ENCODE results near the gene WDFY1. TPM values are rescaled to one million over a fixed set of nuclear protein-coding genes. Genes with fewer than 3 reads are reported as not detected.
A peak's percentile ranks its signal among the peaks of the same experiment; 100 is the strongest.

WDFY1 gene
- total RNA-seq, 1 donor from 2014 or later = 39.1 TPM

GRCh38 chr2:223957092-223957851, 12.1 kb upstream of the WDFY1 start, which contains the start of gene MRPL44:
MRPL44 (plus strand) TSS chr2:223957463; CDS start chr2:223957473, 10 bp downstream.
- peak; percentile 97 for DNase-seq (ENCODE audit: low read depth)

DNA sequence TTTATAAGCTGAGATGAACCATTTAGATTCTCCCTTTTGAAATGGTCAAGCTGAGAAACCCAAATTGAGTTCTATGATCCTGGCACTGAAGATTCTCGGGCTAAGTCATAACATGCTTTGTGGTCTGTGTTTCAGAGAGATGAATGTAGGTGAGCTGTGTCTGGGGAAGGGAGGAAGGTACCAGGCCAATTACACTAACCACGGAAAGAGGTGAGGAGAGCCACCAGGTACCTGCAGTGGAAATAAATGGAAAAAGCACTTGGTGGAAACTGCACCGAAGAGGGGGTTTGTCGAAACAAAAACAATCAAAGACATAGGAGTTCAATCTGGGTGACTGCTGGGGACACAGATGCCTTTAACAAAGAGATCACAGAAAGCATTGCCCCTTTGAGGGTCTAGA, 11.2 kb upstream of the WDFY1 start:
- DNase-seq (ENCODE audit: low read depth) = no peak

DNA sequence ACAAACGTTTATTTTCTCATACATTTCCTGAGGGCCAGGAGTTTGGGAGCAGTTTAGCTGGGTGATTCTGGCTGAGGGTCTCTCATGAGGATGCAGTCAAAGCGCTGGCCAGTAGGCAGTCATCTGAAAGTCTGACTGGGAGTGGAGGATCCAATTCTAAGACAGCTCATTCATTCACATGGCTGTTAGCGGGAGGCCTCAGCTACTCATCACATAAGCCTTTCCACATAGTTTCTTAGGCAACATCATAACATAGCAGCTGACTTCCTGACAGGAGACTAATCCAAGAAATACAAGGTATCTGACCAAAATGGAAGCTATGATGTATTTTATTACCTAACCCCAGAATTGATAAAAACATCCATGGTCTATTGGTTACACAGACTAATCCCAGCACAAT, 9.3 kb upstream of the WDFY1 start:
- DNase-seq (ENCODE audit: low read depth) = no peak

- DNase-seq (ENCODE audit: low read depth) = peak; percentile 67
Measured at GRCh38 chr2:223952280-223952968, 7.3 kb upstream of the WDFY1 start.

DNA sequence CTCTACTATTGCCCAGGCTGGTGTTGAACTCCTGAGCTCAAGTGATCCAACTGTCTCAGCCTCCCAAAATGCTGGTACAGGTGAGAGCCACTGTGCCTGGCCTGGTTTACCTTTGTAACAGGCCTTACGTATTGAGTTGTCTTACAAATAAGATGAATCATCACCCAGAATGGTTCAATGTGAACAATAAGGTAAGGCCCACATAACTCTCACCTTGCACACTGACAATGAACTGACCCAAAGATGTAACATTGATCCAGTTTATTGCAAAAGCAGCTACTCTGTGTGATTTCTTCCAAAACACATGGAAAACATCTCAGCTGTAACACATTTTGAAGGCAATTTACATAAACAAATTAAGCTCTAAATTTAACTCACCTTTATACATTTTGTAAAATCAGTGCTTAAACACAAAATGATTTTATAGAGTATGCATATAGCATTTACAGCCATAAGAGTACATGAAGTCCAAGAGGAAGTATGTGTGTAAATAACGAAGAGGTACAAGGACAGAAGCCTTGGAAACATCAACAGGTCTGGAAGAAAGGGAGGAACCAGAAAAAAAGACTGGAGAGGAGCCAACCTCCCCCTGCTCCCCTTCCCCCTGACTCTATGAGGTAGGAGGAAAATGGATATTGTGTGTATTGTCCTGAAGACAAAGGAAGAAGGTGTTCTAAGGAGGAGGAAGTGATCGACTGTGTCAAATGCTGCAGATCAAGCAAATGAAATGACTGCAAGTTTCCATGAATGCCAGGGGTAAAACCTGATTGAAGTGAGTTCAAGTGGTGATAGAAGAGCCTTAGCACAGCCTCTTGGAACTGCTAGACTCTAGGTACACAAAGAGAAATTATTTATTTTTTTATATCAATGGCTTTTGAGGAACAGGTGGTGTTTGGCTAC, 5.6 kb upstream of the WDFY1 start:
- no peak for DNase-seq (ENCODE audit: low read depth)

DNA sequence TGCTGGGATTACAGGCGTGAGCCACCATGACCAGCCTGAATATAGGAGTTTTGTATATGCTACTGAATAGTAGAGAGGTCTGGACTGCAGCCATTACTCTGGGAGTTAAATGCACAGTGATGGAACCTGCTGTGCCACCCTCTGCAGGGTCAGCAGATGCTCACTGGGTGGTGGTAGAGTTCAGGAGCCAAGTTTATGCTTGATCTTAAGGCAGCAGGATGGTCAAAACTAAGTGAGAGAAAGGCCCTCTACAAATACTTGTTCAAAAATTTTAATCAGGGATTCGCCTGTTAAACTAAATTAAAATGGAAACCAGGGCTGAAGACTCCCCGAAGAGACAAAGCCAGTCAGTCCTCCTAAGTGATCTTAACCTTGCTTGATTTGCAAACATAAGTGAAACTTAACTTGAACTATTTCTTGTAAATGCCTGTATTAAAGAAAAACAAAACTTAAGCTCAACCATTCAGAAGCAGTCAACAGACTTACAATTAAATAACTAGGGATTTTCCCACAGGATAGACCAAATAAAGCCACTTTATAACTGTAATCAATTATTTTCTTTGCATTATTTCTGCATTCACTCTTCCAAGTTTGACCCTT, 4.2 kb upstream of the WDFY1 start:
- DNase-seq (ENCODE audit: low read depth) = no peak

- no peak for DNase-seq (ENCODE audit: low read depth)
Measured at GRCh38 chr2:223947711-223948205, 2.6 kb upstream of the WDFY1 start.

- DNase-seq (ENCODE audit: low read depth) = no peak
Measured at GRCh38 chr2:223945755-223946154, 620 bp upstream of the WDFY1 start.

GRCh38 chr2:223944166-223944702, 901 bp downstream of the WDFY1 start:
- DNase-seq (ENCODE audit: low read depth) = peak; percentile 47

DNA sequence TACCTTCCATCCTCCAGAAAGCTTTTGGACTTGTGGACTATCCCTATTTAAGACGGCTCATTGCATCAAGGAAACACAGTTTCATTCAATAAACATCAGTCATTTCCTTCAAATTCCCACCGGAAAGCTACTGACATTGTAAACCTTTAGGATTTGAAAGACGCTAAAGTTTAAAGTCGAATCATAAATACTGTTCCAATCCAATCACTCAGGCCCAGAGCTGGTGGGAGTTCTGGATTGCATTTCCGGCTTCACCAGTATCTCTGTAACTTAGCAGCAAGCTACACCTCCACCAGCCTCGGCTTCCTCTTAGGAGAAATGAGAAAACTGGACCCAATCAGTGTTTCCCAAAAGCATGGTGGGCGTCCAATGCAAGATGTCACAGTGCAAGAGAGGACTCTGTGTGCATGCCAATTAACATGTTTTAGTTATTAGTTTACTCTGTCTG, 1.6 kb downstream of the WDFY1 start:
- no peak for DNase-seq (ENCODE audit: low read depth)

- no peak for DNase-seq (ENCODE audit: low read depth)
Measured at GRCh38 chr2:223943135-223943534, 2.0 kb downstream of the WDFY1 start.

- DNase-seq (ENCODE audit: low read depth) = peak; percentile 63
Measured at GRCh38 chr2:223941579-223942277, 3.4 kb downstream of the WDFY1 start.

GRCh38 chr2:223939438-223939837, 5.7 kb downstream of the WDFY1 start:
- peak; percentile 24 for DNase-seq (ENCODE audit: low read depth)

DNA sequence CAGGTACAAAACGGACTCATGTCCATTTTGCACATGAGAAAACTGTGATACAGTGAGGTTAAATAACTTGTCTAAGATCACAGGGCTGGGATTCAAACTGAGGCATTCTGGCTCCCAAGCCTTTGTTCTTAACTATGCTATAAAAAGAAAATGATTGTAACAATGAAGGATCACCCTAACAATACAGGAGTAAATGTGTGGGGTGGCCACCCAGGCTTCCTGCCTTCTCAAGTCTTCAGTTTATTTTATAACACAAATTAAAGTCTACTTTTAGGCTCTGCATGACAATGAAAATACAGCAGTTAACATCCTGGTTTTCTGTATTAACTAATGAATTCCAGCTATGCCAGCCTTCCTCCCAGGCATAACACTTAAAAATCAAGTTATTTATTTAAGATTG, 7.6 kb downstream of the WDFY1 start:
- DNase-seq (ENCODE audit: low read depth) = no peak

DNA sequence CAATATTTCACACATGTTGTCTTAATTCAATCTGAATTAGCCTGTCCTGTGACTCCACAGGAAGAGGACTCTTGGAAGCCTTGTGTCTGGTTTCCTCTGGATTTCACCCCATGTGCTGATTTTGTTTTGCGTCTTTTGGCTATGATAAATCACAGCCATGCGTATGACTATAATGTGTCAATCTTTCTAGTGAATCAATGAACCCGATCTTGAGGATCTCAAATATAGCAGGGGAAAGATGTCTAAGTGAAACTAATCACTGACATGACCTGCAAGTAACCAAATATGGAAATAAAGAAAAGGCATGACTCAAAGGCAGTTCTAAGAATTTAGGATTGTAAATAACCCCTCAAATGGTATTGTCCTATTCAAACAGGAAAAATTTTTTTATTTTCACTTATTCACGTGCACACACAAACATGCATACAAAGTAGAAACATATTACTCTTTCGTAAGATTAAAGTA, 8.2 kb downstream of the WDFY1 start:
- DNase-seq (ENCODE audit: low read depth) = no peak

DNA sequence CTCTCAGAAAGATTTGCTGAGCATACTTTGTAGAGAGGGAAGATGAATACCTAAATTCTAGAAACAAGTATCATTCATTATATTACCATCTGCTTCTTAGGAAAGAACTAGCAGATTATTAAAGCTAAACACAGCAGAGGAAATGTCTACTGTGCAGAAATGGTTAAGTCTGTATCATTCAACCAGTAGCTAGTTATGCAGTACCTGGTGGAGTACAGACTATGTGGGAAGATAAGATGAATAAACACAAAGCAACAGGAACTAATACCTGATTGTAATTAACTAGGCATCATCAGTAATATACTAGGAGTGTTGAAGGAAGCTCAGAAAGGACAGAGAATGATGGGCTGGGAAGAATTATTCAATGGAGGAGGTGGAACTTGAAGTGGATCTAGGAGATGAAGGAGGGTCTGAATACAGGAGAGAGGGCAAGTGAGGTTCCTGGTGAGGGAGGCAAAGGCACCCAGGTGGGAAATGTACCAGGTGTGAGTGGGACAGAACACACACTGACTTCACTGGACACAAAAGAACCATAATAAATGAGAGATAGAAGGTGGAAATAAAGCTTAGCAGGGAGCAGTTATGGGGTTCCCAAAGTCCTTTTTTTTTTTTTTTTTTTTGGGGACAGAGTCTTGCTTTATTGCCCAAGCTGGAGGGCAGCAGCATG, 9.5 kb downstream of the WDFY1 start:
- no peak for DNase-seq (ENCODE audit: low read depth)

GRCh38 chr2:223934870-223935269, 10.3 kb downstream of the WDFY1 start:
- DNase-seq (ENCODE audit: low read depth) = no peak

- DNase-seq (ENCODE audit: low read depth) = no peak
Measured at GRCh38 chr2:223932816-223933800, 12.0 kb downstream of the WDFY1 start.
